ENCODE measurements around the gene TERT. TPM values are rescaled to one million over a fixed set of nuclear protein-coding genes. Genes with fewer than 3 reads are reported as not detected.

The TERT gene
- total RNA-seq, 1 donor from 2014 or later: not detected

DNA sequence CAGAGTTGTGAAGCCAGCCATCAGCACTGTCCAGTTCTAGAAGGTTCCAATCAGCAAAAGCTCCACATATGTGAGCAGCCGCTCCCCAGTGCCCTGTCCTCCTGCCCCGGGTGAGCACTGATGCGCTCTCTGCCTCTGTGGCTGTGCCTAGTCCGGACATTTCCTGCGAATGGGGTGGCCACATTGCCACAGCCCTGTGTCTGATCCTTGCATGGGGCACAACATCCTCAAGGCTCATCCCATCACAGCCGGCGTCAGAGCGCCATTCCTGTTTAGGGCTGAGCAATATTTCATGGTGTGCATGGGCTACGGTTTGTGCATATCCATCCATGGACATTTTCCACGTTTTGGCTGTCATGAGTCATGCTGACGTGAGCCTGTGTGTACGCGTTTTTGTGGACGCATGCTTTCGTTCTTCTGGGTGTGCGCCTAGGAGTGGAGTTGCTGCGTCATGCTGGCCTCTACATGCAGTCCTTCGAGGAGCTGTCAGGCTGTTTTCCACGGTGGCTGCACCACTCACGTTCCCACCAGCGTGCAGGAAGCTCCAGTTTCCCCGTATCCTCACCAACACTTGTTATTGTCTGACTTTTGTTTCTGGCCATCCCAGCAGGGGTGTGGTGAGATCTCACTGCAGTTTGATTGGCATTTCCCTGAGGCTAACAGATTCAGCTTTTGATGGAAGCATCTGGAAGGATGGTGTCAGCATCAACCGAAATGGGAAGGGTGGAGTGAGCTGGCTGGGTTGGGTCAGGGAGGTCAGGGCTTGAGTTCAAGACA, 79.4 kb downstream of the TERT start:
- ATAC-seq (no peak), DNase-seq (no peak)
- intact Hi-C loops (cut with micrococcal nuclease): no loop called here

DNA sequence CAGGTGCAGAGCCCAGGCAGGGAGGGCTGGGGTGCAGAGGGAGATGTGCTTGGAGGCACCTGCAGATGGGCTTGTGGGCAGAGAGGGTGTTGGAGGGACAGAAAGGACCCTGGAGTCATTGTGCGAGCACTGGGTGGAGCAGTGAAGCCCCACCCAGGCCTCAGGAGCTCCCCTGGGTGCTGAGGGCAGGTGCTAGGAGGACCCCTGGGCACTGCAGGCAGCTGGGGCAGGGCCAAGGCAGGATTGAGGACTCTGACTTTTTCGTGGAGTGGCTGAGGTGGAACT, 80.0 kb downstream of the TERT start:
- DNase-seq (no peak), ATAC-seq (no peak)
- intact Hi-C loops (cut with micrococcal nuclease): no loop called here

GRCh38 chr5:1214163-1214935, 80.5 kb downstream of the TERT start:
- ATAC-seq (no peak), DNase-seq (no peak)
- intact Hi-C loops (cut with micrococcal nuclease): no loop called here

DNA sequence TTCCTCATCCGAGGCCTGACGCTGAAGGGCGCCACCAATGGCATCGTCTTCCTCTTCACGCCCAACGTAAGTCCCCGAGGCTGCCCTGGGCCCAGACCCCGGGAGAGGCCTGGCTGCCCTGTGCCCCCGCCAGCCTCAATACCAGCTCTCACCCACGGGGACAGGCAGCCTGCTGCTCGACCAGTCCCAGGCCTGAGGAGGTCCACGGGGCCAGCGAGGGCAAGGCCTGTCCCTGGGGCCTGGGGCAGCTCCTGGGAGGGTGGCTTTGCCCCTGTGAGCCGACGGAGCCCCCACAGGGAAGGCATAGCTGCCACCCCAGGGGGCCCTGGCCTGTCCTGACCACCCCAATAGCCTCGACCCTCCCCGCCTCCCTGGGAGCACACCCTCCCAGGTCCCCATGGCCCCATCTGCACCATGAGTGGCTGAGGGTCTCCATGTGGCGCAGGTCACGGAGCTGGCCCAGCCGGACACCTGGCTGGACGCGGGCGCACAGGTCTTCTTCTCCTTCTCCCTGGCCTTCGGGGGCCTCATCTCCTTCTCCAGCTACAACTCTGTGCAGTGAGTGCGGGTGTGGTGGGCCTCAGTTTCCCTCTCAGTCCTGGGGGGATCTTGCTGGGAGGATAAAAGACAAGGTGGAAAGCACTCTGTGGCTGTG, 81.2 kb downstream of the TERT start:
- intact Hi-C loops (cut with micrococcal nuclease): no loop called here
- no peak for DNase-seq
- no peak for ATAC-seq

DNA sequence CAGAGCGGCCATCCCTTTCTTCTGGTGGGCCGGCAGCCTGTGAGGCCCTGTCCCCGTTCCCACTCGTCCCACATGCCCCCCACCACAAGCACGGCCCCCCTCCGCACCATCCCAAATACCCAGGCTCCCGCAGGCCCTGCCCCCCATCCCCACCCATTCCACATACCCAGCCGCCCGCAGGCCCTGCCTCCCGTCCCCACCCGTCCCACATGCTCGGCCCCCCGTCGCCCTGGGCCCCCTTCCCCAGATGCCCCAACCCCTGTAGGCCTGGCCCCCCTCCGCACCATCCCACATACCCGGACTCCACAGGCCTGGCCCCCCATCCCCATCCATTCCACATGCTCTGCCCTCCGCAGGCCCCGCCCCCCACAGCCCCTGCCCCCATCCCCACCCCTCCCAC, 82.0 kb downstream of the TERT start:
- intact Hi-C loops (cut with micrococcal nuclease): no loop called here
- DNase-seq (no peak), ATAC-seq (no peak)

- DNase-seq (no peak), ATAC-seq (no peak)
- intact Hi-C loops (cut with micrococcal nuclease): no loop called here
These were observed 82.6 kb downstream of the TERT start for GRCh38 chr5:1212271-1212670.

DNA sequence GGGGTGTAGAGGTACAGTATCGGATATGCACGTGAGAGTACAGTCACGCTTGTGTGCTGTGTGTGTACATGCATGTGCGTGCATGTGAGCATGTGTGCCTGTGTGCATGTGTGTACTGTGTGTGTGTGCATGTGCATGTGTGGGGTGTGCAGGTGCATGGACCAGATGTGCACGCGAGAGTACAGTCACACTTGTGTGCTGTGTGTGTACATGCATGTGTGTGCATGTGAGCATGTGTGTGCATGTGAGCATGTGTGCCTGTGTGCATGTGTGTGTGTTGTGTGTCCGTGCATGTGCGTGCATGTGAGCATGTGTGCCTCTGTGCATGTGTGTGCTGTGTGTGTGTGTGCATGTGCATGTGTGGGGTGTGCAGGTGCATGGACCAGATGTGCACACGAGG, 83.2 kb downstream of the TERT start:
- ATAC-seq: no peak
- intact Hi-C loops (cut with micrococcal nuclease): no loop called here
- no peak for DNase-seq

DNA sequence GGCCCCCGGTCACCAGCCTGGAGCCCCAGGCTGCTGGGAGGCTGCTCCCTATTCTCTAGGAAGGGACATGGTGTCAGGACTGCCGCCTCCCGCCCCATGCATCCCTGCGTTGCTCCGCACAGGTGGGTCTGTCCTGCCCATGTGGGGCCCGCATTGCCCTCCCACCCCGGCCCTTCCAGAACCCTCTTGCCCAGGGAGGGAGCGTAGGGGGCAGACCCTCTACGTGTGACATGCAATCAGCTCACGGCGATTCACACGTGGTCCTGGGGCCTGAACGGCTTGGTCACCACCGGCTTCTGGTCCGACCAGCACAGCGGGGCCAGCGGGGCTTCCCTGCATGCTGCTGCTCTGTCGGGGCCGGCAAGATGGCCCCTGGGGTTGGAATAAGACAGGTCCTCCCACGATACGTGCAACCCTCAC, 84.0 kb downstream of the TERT start:
- ATAC-seq (no peak), DNase-seq (no peak)
- intact Hi-C loops (cut with micrococcal nuclease): no loop called here

DNA sequence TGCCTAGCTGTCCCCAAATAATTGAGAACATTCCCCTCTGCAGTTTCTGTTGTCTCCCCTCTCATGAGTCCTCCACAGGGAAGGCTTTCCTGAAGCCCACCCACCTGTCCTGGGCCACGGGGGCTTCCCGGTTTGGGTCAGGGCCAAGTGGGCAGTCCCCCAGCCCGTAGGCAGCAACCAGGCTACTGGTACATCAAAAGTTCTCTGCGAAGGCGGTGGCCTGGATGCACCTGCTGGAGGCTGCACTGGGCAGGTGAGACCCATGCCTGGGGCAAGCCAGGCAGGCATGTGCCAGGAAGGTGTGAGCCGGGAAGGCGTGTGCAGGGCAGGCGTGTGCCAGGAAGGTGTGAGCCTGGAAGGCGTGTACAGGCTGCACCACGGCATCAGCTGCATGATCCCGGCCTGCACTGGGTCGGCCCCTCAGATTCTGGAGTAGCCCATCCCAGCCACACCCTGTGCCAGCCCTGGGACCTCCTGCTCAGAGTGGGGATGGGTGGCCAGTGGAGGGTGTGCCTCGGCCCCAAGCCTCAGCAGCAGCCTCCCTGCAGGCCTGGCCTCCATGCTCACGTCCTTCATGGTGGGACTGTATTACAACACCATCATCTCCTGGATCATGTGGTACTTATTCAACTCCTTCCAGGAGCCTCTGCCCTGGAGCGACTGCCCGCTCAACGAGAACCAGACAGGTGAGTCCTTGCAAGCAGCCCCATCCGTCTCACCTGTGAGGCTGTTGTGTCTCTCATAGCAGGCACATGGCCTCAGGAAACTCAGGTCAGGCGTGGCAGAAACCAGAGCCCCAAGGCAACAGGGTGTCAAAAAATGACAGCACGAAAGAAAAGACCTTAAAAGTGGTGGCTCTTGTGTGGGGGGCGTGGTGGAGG, 84.7 kb downstream of the TERT start:
- ATAC-seq (no peak), DNase-seq (no peak)
- intact Hi-C loops (cut with micrococcal nuclease): no loop called here

- no peak for ATAC-seq
- DNase-seq: no peak
- intact Hi-C loops (cut with micrococcal nuclease): no loop called here
These were observed 85.4 kb downstream of the TERT start for GRCh38 chr5:1209489-1209852.

- no peak for ATAC-seq
- intact Hi-C loops (cut with micrococcal nuclease): no loop called here
These were observed 86.0 kb downstream of the TERT start for GRCh38 chr5:1208743-1209488.

DNA sequence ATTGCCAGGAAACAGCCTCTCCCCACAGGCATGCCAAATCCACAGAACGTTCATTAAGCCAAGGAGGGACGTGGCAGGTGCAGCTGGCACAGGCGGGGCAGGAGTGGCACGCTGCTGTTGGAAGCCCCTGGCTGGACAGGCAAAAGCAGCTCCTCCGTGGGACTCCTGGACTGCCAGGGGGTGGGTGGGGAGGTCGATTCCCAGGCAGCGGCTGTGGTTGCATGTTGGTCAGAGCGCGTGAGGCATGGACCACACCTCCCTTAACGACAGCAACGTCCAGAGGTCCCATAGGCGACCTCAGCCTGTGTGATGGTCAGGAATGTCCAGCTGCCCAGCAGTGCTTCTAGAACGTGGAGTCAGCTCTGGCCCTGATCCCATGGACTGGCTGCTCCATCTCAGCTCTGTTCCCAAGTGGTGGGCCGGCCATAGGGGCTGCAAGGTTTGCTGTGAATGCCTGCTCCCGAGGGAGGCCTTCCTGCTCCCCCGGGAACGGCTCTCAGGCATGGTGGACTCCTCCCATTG, 86.6 kb downstream of the TERT start:
- no peak for ATAC-seq
- no peak for DNase-seq
- intact Hi-C loops (cut with micrococcal nuclease): no loop called here

More at GRCh38 chr5:1208743-1209488, 86.0 kb downstream of the TERT start:
- DNase-seq: no peak

DNA sequence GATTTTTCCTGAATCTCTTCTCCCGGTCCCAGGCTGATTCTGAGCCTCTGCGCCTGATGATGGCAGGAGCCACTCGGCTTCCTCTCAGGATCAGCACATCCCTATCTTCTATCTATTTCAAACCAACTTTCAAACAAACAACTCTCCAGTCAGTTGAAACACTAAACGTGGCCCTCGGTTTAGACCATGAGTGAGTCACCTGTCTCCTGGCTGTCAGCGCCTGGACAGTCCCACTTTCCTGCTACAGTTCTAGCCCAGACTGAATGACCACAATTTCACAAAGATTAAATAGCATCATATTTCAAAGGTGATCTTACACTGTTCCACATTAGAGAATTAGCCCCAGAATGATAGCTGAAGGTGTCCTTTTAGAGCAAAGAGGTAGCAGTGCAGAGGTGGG, 87.3 kb downstream of the TERT start:
- no peak for ATAC-seq
- intact Hi-C loops (cut with micrococcal nuclease): no loop called here
- no peak for DNase-seq

DNA sequence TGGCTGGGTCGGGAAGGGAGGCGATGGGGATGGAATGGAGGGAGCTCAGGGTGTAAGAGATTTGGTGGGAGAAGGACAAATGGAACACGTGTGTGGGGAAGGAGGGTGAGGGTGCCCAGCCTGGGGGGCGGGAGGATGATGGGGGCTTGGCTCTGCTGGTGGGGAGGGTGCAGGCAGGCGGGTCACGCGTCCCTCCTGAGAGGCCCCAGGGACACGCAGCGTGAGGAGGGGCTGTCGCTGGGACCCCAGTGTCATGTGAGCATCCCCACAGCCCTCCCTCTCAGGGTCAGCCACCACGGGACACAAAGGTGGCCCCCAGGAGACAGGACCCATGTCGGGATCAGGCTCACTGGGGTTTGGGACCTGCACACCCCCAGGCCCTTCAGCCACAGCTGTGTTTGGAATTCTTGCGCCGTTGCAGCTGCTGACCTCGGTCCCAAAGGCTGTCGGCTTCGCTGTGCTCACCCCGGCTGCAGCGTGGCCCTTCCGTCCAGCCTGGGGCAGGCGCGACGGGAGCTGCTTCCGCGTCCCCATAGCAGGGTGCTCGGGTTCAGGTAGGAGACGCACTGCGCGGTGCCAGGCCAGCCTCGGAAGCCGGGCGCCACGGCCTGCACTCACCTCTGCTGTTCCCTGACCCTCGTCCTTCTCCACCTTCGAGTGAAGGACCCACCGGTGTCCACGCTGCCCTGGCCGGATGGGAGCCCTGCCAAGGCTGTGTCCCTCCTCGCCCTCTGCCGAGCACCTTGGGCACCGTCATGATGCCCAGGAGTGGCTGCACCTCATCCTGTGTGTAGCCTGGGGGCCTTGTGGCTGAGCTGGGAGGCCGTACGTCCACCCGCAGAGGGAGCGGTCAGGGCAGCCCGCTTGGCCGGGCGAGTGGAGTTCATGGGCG, 88.1 kb downstream of the TERT start:
- no peak for DNase-seq
- no peak for ATAC-seq
- intact Hi-C loops (cut with micrococcal nuclease): no loop called here

DNA sequence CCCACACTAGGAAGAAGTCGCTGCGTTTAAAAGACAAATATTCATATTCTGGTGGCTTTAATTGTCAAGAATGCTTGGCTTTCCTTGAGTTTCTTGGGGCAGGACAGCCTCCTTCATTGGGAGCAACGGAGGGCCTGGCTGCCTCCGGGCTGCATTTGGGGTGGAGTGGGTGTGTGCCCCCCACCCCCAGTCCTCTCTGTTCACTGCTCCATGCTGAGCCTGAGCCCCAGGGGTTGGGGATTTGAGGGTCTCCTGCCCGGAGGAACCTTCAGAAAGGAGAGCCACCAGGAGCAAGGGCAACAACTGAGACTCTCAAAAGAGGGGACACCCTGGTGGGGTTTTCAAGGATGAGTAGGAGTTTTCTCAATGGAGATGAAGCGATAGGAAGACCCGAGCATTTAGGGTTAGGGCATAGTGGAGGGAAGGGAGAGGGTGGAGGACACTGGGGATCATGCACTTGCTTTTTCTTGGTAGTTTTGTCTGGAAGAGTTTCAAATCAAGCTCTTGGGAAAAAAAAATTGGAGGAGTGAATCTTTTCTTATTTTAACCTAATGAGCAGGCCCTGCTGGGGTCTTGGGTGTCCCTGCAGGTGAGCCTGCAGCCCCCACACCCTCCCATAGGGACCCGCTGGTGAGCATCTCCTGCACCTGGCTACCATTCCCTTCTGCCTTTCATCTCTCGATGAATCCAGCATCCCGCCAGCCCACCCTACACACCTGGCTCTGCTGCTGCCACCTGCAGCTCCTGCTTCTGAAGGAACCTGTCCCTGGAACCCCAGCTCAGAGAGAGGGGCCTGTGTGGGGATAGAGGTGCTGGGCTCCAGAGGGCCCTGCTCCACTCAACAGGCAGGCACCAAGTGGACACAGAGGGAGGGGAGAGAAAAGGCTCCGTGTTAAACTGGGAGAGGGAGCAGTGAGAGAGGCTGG, 89.3 kb downstream of the TERT start:
- no peak for DNase-seq
- ATAC-seq: no peak
- intact Hi-C loops (cut with micrococcal nuclease): no loop called here

GRCh38 chr5:1204693-1205242, 90.1 kb downstream of the TERT start:
- ATAC-seq (peak; percentile 58), DNase-seq (peak; percentile 50)
- intact Hi-C loops (cut with micrococcal nuclease): no loop called here

All from left ventricle myocardium superior (tissue), 1 donor.